D721Med (cell line): Measurements from ENCODE around the gene FOXC1.

Experiments used
- DNase-seq: peaks from one replicate; pipeline ENCODE4 v3.0.0; 2011; ENCODE audit warnings: low spot score; ENCODE audit not compliant: insufficient read length
- FAIRE-seq: peaks from 2 replicates; lab custom pipeline; 2011; peaks lifted over from hg19 to GRCh38; lab: Jason Lieb, UNC
- TF ChIP-seq, protein P1 (sequence below): IDR thresholded peaks from 2 replicates; pipeline ENCODE4 v1.5.1; 2012; ENCODE audit warnings: mild to moderate bottlenecking, control low read depth; ENCODE audit not compliant: insufficient read depth; ENCODE audit errors: missing control alignments

FOXC1 gene

DNA sequence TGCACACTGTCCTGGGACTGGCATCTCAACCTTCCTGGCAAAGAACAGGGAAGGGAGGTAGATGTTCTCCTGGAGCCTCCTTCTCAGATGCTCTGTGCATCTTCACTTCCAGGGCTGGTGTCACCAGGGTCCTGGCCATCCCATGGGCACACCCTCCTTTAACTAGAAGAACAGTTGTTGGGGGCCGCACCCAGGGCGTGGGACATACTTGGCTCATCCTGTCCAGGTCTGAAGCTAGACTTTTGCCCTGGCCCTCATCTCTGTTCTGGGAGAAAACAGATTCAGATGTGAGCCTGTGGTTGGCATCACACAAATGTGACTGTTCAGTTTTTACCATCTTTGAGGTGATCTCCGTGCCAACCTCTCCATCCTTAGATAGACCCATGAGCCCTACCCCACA lies 41.6 kb downstream of the FOXC1 start:
- DNase-seq (no peak), FAIRE-seq (no peak)
- TF ChIP-seq, protein P1, sequence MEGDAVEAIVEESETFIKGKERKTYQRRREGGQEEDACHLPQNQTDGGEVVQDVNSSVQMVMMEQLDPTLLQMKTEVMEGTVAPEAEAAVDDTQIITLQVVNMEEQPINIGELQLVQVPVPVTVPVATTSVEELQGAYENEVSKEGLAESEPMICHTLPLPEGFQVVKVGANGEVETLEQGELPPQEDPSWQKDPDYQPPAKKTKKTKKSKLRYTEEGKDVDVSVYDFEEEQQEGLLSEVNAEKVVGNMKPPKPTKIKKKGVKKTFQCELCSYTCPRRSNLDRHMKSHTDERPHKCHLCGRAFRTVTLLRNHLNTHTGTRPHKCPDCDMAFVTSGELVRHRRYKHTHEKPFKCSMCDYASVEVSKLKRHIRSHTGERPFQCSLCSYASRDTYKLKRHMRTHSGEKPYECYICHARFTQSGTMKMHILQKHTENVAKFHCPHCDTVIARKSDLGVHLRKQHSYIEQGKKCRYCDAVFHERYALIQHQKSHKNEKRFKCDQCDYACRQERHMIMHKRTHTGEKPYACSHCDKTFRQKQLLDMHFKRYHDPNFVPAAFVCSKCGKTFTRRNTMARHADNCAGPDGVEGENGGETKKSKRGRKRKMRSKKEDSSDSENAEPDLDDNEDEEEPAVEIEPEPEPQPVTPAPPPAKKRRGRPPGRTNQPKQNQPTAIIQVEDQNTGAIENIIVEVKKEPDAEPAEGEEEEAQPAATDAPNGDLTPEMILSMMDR, result no peak

GRCh38 chr6:1652842-1653241 lies 43.1 kb downstream of the FOXC1 start:
- DNase-seq (no peak), FAIRE-seq (no peak)
- TF ChIP-seq, protein P1, result no peak

- TF ChIP-seq, protein P1, result no peak
- FAIRE-seq, result no peak
- no peak for DNase-seq
These were observed 44.3 kb downstream of the FOXC1 start for GRCh38 chr6:1654054-1654453.

GRCh38 chr6:1657116-1657770 lies 47.5 kb downstream of the FOXC1 start:
- TF ChIP-seq, protein P1, result no peak
- FAIRE-seq, result no peak
- no peak for DNase-seq

DNA sequence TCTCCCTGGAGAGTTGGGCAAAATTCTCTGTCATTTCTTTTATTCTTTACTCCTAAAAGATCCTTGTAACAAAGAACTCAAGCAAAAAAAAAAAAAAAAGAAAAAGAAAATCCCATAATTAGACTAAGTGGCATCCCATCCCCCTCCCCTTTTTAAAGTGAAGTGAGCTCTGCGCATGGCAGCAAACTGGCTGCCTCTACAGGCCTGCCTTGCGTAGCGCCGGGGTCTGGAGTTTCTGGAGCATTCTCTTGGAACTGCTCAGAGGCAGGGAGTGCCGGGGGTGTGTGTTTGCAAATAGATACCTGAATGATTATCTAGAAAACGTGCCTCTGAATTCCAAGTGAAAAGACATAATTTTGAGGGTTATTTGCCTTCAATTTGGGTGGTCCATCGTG lies 48.1 kb downstream of the FOXC1 start:
- DNase-seq, result no peak
- TF ChIP-seq, protein P1, result no peak
- FAIRE-seq, result no peak

- DNase-seq, result no peak
- no peak for FAIRE-seq
- TF ChIP-seq, protein P1, result no peak
These were observed 48.7 kb downstream of the FOXC1 start for GRCh38 chr6:1658212-1659005.

DNA sequence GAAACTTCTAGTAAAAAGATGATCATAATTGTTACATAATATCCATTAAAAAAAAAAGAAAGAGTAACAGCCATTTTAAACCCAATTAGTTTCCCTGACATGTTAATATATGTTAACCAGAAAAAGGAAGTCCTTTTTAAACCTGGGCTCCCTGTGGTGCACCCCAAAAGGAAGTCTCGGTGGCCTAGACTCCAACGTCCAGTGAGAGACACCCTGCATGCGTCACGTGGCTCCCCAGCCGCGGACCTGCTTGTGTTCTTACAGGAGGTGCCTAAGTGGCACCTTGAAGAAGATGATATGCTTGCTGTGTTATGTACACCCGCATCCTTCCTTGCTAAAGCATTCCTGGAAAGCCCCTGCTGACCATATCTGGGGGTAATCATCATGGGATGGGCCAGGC lies 50.1 kb downstream of the FOXC1 start:
- FAIRE-seq (no peak), DNase-seq (no peak)
- TF ChIP-seq, protein P1, result no peak
